GM21619 (cell line): ENCODE data around the gene MRRF.
"Not testable (repeated sequence)": the region's sequence is repeated elsewhere in the genome, so short reads cannot be mapped to it uniquely, and the experiment has no call there.

ENCODE experiments used
- ATAC-seq: cut with Tn5 transposase; IDR thresholded peaks from one replicate; pipeline ENCODE4 v1.9.1; 2021; ENCODE audit not compliant: unreplicated experiment

MRRF gene

DNA sequence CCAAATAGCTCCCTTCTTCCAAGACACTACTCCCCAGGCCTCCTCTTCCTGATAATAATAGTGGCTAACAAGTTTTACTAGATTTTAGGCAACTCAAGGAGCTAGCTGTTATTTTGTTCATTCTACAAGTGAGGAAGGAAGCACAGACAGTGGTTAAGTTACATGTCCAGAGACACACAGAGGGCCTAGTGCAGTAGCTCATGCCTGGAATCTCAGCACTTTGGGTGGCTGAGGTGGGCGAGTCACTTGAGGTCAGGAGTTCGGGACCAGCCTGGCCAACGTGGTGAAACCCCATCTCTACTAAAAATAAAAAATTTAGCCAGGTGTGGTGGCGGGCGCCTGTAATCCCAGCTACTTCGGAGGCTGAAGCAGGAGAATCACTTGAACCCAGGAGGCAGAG lies 65.8 kb downstream of the MRRF start:
- ATAC-seq: not testable (repeated sequence)

DNA sequence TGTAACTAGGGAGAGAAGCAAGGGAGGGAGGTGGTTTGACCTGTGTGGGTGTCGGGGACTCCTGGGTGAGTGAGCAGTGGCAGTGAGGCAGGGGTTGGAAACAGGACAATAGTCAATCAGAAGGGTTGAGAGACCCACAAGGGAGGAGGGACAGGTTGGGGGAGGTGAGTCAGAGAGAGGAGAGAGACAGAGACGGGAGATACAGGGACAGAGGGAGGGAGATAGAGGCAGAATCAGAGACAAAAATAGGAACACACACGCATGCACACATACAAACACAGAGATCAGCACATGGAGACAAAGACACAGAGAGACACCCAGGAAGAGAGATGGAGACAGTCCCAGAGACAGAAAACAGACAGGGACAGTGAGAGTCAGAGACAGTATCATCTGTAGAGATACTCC lies 66.8 kb downstream of the MRRF start:
- no peak for ATAC-seq

DNA sequence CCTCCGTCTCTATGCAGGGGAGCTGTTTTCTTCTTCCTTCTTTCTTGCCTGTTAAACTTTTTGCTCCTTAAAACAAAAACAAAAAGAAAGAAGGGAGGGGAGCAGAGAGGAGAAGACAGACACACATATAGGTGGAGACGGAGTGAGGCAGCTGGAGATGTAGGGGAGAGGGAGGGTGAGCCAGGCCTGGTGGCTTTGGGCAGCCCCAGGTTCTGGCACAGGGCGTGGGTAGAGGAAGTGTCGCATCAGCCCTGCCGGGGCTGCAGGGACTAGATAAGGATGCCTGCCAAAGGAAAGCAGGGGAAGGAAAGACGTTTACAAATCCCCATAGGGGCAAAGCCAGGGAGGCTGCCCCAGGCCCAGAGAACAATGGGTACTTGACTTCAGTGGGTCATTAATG lies 67.4 kb downstream of the MRRF start:
- ATAC-seq: no peak

DNA sequence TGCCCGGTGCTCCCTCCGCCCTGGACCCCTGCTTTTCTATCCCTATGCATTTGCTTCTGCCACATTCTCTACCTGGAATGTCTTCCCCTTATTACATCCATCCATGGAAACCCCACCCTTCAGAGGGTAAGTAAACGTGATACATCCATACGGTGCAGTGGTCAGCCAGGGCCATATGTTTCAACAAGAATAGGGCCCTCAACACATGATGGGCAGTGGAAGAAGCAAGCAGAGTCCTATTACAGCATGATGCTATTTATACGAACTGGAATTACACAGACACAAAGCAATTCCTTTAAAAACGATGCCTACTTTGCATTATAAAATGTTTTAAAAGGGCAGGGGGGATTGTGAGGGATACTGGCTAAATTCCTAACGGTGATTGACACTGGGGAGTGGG lies 68.0 kb downstream of the MRRF start:
- ATAC-seq: no peak

DNA sequence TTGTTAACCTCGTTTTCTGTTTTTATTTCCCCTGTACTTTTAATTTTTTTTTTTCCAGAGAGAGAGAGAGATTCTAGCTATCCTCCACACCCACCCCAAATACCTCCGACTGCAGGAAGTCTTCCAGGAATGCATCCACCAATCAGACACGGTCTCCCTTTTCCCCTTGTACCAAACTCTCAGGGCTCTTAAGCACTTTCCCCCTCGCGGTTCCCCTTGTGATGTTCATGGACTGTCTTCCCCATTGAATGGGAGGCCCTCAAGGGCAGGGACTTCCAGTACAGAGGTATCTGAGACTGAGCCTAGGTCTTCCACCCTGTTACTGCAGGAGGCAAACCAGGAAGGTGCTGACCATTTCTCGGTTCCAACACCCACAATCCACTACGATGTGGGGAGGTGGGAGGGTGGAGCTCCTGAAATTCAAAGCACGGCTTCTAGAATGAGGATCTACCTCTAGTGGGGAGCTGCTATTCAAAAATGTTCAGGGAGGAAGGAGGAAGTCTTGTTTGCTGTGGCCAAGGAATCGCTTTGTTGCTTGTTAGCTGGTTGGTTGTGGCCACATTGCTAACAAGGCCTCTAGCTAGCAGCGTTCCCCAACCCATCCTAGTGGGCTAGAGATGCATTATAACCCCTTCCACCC lies 68.6 kb downstream of the MRRF start:
- no peak for ATAC-seq

DNA sequence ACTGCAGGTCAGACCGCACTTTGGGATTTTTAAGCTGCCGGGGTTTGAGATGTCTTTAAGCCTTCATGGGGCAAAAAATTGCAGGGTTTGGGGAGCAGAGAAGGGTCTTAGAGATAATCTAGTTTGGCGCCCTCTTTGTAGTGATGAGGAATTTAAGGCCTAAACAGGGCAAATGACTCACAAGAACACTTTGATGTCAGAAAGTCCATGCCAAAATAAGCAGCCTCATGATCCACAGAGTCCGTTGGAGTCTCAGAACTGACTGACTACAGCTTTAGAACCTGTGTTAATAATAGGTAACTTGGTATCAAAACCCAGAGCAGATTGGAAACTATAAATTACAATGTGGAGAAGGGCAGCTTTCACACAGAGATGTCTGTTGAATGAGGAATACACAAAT lies 70.2 kb downstream of the MRRF start:
- ATAC-seq: no peak

DNA sequence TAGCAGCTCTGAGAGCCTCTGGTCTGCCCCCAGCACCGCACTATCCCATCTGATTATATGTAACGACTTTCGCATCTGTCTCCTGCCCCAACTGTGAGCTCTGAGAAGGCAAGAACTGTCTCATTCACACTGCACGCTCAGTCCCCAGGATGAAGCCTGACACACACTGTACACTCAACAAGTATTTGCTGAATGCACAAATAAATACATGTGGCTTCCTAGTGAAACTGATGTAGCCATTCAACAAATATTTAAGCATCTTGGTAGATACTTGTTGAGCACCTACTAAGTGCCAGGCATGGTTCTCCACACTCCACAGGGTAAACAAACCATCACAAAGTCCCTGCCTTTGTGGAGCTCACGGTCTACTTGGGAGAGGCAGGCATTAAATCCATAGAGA lies 71.5 kb downstream of the MRRF start:
- ATAC-seq: no peak

DNA sequence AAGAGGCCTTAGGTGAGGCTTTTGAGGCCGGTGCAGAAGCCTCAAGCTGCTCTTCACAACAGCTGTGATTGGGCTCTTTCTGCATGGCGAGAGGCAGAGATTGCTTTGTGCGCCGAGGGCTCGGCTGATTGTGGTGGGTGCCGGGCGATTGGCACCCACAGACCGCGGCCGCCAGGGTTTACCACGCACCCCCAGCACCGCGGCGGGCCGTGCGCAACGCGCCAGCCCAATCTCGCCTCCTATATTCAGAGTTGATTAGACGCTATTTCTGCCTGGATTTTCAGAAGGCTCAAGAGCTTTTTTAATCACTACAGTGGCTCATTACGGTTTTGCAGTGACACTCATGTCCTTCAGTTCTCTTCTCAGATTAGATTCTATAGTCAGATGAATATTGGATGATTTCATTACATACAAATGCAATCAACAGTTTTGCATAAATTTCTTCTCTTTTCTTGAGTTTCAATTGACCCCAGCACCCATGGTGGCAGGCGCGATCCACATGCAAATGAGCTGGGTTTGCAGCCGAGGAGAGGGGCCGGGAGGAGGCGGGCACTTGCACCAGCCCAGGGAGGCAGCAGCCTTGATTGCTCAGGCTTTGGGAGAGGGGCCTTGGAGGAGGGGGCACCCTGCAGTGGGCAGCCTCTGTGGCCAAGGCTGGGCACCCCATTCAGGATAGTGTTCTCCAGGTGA lies 72.3 kb downstream of the MRRF start:
- ATAC-seq: no peak

DNA sequence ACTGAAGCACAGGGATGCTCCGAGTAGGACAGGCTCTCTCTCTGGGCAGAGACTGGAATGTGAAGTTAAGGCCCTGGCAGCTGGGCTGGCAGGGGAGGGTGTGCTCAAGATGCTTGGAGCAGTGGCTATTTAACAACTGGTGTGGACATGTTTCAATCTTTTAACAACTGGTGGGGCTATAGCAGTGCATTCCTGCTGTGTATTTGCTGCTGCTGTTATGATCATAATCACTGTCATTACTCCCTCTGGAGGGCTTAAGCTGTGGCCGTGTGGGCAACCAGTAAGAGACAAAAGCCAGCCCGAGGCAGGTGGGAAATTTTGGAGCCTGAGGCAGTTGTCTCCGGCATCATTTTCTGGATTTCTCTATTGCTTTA lies 72.9 kb downstream of the MRRF start:
- ATAC-seq: no peak

DNA sequence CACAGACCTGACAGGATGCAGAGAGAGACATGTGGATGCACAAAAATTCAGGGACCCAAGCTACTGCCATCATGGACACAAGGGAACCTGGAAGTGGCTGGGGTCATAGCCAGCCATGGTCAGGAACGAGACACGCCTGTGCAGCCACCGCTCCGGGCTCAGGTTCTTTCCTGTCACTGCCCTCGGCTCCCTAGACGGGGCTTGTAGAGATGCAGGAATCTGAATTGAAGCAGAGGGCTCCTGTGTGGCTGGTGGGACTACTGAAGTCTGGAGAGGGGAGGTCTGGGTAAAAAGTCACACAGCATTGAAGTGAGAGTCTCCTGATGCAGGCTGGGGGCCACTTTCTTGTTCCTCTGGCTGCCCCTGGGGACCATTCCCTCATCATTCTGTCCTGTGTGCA lies 73.9 kb downstream of the MRRF start:
- no peak for ATAC-seq

DNA sequence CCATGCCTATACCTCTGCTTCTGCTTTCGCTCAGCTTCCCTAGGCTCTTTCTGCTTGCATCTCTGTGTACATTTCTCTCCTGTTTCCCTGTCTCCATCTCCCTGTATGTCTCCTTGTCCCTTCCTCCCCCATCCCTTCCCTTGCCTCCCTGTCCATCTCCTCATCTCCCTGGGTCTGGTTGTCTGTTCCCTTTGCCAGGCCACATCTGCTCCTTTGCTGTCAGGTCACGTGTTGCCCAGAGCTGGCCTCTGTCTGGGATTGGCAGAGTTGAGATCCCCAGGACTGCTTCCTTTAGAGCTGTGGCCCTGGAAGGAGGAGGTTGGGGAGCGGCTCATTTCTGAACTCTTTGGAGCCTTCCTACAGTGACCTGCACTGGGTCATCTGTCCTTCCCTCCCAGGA lies 74.3 kb downstream of the MRRF start:
- ATAC-seq: no peak

DNA sequence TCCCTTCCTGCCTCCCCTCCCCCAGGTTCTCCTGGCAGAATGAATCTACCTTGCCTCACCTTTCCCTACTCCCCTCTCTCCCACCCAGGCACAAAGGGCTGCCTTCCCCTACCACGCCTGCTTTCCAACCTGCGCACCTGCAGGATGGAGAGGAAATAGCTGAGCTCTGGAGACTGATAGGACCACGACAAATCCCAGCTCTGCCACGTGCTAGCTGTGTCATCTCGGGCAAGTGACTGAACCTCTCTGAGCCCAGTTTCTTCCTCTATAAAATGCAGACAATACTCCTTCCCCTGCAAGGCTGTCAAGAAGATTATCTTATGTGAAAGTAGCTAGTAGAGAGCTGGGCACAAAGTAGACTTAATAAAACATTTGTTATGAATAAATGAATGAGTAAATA lies 74.9 kb downstream of the MRRF start:
- ATAC-seq: no peak

DNA sequence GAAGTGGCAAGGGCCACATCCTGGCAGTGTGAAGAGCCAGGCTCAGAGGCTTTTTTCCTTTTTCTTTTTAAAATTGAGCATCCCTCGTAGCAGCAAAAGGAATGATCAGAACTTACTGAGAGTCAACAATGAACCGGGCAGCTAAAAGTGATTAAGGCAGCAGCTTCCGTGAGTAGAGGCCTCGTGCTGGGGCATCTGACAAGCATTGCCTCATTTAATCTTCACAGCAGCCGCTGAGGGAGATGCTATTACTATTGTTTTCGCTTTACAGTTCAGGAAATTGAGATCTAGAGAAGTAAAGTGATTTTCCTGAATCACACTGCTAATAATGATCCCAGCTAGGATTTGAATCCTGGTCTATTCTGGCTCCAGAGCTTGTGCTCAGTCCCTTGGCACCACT lies 75.5 kb downstream of the MRRF start:
- ATAC-seq: no peak

DNA sequence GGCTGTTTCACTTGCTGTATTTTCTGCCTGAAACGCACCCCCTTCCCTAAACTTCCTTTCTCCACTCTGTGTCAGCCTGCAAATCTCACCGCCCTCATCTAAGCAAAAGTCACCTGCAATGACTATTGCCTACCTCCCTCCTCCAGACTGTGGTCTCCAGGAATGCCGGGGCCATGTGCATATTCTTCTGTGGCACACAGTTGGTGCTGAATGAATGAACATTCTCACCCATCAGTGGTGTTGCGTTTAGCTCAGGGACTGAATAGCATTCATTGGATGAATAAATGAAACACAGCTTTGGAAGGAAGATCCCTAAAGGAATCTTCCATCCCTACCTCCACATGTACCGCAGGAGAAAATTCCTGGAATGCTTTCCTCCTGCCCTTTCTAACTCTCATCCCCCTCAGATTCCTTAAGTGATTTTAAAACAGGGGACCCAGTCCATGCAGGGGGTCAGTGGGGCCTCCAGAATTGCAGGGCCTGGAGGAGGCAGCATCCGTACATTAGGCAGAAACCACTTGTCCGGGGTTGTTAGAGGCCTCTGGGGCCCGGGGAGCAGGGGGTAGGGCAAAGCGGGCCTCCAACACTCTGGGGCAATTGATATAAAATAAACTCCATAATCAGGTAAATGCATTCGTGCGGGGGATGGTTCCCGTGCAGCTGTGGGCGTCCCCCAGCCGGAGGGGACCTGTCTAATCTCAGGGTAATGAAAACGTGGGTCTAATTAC lies 77.8 kb downstream of the MRRF start:
- ATAC-seq: no peak

DNA sequence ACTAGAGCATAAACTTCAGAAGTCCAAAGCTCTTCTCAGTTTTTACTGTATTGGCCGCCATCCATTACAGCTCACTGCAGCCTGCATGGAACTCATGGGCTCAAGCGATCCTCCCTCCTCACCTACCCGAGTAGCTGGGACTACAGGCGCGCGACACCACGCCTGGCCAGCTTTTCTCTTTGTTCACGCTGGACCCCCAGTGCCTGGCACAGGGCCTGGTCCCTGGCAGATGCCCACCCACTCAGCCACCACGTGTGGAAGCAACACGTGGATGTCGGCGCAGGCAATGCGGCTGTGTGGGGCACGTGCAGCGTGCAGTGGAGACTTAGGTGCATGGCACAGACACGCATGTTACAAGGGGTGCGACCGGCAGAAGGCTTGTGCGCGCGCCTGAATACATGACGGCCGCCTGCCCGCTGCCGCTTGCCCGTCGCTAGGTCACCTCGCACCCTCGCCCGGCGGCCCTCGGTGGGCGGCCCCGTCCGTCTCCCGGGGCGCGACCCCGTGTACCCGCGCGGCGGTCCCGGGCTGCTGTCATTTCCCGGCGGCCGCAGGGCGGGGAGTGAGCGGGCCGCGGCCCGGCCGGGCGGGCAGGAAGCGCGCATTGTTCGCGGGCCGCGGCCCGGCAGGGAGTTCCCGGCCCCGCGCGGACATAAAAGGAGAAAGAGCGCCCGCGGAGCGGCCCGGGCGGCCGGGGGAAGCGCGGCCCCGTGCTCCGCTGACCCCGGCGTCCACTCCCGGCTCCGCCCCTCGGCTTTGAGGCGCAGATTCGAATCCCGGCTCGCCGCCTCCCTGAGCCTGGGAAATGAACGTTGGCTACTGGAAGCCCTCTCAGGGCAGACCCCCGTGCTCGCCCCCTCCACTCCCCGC lies 82.0 kb downstream of the MRRF start:
- ATAC-seq: no peak

DNA sequence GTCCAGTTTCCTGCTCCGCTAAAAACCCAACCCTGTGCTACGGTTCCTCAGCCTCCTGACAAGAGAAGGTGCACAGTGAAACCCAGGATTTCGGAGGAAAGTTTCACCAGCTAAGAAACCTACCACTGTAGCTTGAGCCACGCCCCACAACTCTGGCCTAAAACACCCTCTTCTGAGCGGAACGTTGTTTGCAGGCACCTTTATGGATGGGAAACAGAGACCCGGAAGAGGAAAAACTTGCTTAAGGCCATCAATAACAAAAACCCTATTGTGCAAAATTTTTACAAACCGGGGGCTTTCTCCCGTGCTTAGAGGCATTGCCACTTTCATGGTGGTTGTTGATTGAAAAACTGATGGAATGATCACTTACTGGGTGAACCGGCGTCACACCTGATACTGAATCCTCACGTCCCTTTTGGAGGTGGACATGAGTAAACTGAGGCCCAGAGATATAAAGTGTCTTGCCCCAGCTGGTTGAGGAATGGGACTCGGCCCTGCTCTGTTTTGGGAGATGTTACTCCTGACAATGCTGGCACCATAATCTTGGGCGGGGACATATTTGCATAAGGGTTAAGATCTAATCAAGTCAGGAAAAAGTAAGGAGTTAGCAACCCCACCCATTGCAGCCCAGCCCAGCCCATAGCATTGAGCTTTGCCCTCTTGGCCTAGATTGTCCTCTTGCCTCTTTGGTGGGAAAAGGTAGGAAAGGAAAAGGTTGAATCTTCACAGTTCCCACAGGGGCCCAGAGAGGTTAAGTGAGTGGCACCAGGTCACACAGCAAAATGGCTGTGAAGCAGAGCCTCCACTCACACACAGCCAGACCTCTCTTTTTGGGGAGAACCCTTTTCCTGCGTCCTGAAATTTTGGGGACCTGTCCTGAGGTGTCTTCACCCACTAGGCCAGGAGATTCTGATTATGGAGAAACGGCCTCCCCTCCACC lies 82.9 kb downstream of the MRRF start:
- no peak for ATAC-seq

DNA sequence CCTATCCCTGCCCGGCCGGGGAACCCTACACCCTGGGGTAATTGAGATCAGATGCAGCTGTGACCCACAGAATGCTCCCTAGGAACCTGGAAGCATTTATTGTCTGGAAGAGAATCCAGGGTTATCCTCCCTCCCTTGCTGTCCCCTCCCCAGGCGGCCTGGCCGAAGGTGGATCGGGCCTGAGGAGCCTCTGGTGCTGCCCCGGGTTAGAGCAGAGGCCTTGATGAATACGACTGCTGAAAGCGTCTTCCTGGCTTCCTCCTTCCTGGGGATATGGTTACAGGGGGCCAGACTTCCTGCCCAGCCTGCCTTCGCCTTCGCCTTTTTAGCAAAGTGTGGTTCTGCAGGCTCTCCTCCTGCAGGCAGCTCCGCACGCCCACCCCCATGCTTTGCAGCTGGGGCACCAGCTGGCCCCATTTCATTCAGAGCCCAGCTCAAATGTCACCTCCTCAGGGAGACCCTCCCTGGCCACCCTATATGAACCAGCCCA lies 83.7 kb downstream of the MRRF start:
- no peak for ATAC-seq

DNA sequence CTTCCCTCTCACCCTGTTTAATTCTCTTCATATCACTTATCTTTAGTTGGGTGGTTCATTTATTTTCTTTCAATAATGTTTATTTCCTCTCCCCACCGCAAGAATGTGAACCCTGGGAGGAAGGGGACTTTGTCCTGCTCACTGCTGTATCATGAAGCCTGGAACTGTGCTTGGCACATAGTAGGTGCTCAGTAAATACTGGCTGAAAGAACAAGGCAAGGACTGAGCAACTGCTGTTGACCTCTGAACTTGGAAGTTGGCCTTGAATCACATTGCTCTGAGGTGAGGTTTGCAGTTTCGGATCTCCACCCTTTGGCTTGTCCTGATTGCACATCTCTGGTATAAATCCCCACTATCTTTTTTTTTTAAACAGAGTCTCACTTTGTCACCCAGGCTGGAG lies 84.1 kb downstream of the MRRF start:
- ATAC-seq: no peak

DNA sequence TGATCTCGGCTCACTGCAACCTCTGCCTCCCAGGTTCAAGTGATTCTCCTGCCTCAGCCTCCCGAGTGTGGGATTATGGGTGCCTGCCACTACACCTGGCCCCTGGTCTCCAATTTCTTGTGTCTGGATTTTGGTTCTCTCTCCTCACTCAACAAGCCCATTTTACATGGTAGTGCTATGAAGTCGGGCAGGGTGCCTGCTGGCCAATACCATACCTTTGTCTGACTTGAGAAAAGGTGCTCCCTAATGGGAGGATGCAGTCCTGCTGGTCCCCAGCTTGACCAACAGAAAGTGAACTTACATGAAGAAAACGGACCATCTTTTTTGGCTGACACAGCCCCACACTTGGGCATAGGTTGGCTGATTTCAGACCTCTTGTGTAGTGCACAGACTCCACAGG lies 84.5 kb downstream of the MRRF start:
- no peak for ATAC-seq
